MCF 10A (cell line): ENCODE measurements around the gene SLC22A4. TPM values are rescaled to one million over a fixed set of nuclear protein-coding genes. Genes with fewer than 3 reads are reported as not detected.

Source experiments
- Bru-seq: library from RNA; stranded (reverse); fragments of 400-500 nt; gene quantifications from one replicate; lab custom pipeline; 2021; lab: Mats Ljungman, UMichigan
- BruChase-seq, 2 experiments: library from RNA; stranded (reverse); fragments of 400-500 nt; gene quantifications; one replicate each; lab custom pipeline; 2021; lab: Mats Ljungman, UMichigan
- BruUV-seq: library from RNA; stranded (reverse); fragments of 400-500 nt; replicated peaks from 2 replicates; lab custom pipeline; 2021; lab: Mats Ljungman, UMichigan
- CTCF ChIA-PET: fragments of 300-600 bp; sonication (Branson Sonifier 250); formaldehyde crosslinking; extraction: SDS; loops from one replicate; lab custom pipeline; 2021; ENCODE audit warnings: antibody characterized with exemption, inconsistent platforms; lab: Yijun Ruan, JAX
- POLR2A ChIA-PET: fragments of 300-600, 350-650 bp; sonication (Branson Sonifier 250); formaldehyde crosslinking; extraction: SDS; loops from one replicate; lab custom pipeline; 2020; ENCODE audit warnings: antibody characterized with exemption, inconsistent platforms; lab: Yijun Ruan, JAX
- DNase-seq: peaks from one replicate; pipeline ENCODE4 v3.0.0-alpha.2; 2018; ENCODE audit not compliant: unreplicated experiment
- H3K27ac Mint-ChIP-seq: one replicate; pipeline ENCODE4 v1.8.0; 2022; ENCODE audit warnings: mild to moderate bottlenecking, low read depth, mixed read lengths; ENCODE audit not compliant: unreplicated experiment
- H3K27me3 Mint-ChIP-seq: one replicate; pipeline ENCODE4 v1.8.0; 2022; ENCODE audit warnings: mixed read lengths; ENCODE audit not compliant: insufficient read depth, unreplicated experiment
- H3K36me3 Mint-ChIP-seq: one replicate; pipeline ENCODE4 v1.8.0; 2022; ENCODE audit warnings: mild to moderate bottlenecking, moderate library complexity, mixed read lengths; ENCODE audit not compliant: insufficient read depth, unreplicated experiment
- H3K4me1 Mint-ChIP-seq: one replicate; pipeline ENCODE4 v1.8.0; 2022; ENCODE audit warnings: mixed read lengths; ENCODE audit not compliant: insufficient read depth, unreplicated experiment
- H3K4me3 Mint-ChIP-seq: one replicate; pipeline ENCODE4 v1.8.0; 2022; ENCODE audit warnings: mild to moderate bottlenecking, moderate library complexity, mixed read lengths; ENCODE audit not compliant: unreplicated experiment
- H3K9me3 Mint-ChIP-seq: one replicate; pipeline ENCODE4 v1.8.0; 2022; ENCODE audit warnings: mixed read lengths; ENCODE audit not compliant: unreplicated experiment
- intact Hi-C: fragments of 100-400 bp; cut with micrococcal nuclease; formaldehyde crosslinking; loops from 2 replicates; pipeline ENCODE4 v1.14.1; 2022
- long read RNA-seq: library from polyadenylated mRNA; stranded (forward); transcript quantifications from one replicate; pipeline ENCODE4 v2.0.0, GENCODE V29; 2022
- total RNA-seq: library from RNA; stranded (reverse); gene quantifications from 2 replicates; pipeline ENCODE4 v1.2.3, GENCODE V29; 2022
- TF ChIP-seq, protein P1 (sequence below): fragments of 200-600 bp; IDR thresholded peaks from one replicate; pipeline ENCODE4 v1.8.0; 2022; ENCODE audit warnings: antibody characterized with exemption, mild to moderate bottlenecking; ENCODE audit not compliant: unreplicated experiment

Gene SLC22A4
- total RNA-seq (13.5 and 17.5 TPM in 2 replicates), Bru-seq, nascent RNA (percentile 86 among the genes with signal in this experiment), BruChase-seq, experiment 1, labeled RNA remaining after a 6-hour chase (percentile 66 among the genes with signal in this experiment), BruChase-seq, experiment 2, labeled RNA remaining after a 2-hour chase (percentile 69 among the genes with signal in this experiment)
- long read RNA-seq, transcript SLC22A4-201 (10 exons, 2,201 nt), result major isoform, 29 of 47 reads
- long read RNA-seq, partial matches to known transcripts, result 4 of 47 reads
- long read RNA-seq, other reads (novel, unspliced or antisense), result 14 of 47 reads

- ChIA-PET POLR2A (interaction anchor here (0.6 to 5.0 kb wide), 51 partner anchors 9 to 497 kb away, joined by 3 to 178 read pairs (median 5); partner anchors contain the start of genes FNIP1, IRF1, P4HA2 and PDLIM4), CTCF (interaction anchor here (0.6 to 8.0 kb wide), 31 partner anchors 9 to 838 kb away, joined by 3 to 69 read pairs (median 5); partner anchors contain the start of genes PDLIM4 and SLC22A5)
- peaks cover 46% of the 10 kb centered on the region for H3K4me1 Mint-ChIP-seq
- DNase-seq, result peak; percentile 98
- H3K27me3 Mint-ChIP-seq, result no peaks in the 10 kb centered on the region
- intact Hi-C loops, result loop anchor here (1.0 to 10.0 kb wide), 7 partner anchors 29 to 229 kb away; partner anchors contain the start of gene IRF1
- no peaks in the 10 kb centered on the region for H3K9me3 Mint-ChIP-seq
- BruUV-seq, result no TSS peak
- TF ChIP-seq, protein P1, sequence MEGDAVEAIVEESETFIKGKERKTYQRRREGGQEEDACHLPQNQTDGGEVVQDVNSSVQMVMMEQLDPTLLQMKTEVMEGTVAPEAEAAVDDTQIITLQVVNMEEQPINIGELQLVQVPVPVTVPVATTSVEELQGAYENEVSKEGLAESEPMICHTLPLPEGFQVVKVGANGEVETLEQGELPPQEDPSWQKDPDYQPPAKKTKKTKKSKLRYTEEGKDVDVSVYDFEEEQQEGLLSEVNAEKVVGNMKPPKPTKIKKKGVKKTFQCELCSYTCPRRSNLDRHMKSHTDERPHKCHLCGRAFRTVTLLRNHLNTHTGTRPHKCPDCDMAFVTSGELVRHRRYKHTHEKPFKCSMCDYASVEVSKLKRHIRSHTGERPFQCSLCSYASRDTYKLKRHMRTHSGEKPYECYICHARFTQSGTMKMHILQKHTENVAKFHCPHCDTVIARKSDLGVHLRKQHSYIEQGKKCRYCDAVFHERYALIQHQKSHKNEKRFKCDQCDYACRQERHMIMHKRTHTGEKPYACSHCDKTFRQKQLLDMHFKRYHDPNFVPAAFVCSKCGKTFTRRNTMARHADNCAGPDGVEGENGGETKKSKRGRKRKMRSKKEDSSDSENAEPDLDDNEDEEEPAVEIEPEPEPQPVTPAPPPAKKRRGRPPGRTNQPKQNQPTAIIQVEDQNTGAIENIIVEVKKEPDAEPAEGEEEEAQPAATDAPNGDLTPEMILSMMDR, result no peak
- H3K27ac Mint-ChIP-seq, result peak within 1 kb of the TSS; percentile 89
- H3K36me3 Mint-ChIP-seq, result peaks cover 16% of the 10 kb centered on the region
- H3K4me3 Mint-ChIP-seq, result peak within 1 kb of the TSS; percentile 98
Observed at GRCh38 chr5:132293992-132294727, at the start of gene SLC22A4. Gene SLC22A4 (plus strand): TSS chr5:132294394. CDS start chr5:132294617, 223 bp downstream.

GRCh38 chr5:132245593-132245992 is 48.6 kb upstream of the SLC22A4 start:
- DNase-seq, result no peak
- POLR2A ChIA-PET, result no interaction called here
- Mint-ChIP-seq H3K36me3 (no peaks in the 10 kb centered on the region), H3K27ac (no peak overlapping the region), H3K4me3 (no peak overlapping the region), H3K4me1 (peaks cover 12% of the 10 kb centered on the region), H3K27me3 (no peaks in the 10 kb centered on the region), H3K9me3 (peaks cover 14% of the 10 kb centered on the region)
- intact Hi-C loops, result no loop called here
- BruUV-seq, result no TSS peak
- CTCF ChIA-PET, result interaction anchor here (0.9 to 10.9 kb wide), 6 partner anchors 7 to 255 kb away, joined by 3 to 181 read pairs (median 4); no protein-coding TSS in a partner anchor
- TF ChIP-seq, protein P1, result no peak

DNA sequence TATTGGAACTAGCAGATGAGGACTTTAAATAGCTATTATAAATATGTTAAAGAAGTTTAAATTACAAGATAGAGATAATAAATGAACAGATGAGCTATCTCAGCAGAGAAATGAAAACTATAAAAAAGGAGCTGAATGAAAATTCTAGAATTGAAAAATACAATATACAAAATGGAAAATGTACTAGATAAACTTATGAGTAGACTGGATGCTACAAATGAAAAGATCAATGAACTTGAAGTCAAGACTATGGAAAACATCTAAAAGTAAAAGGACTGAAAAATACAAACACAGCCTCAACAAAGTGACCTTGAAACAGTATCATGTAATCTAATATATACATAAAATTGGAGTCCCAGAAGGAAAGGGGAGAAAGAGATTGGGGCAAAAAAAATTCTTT is 47.4 kb upstream of the SLC22A4 start:
- TF ChIP-seq, protein P1, result no peak
- no peaks in the 10 kb centered on the region for H3K27me3 Mint-ChIP-seq
- peaks cover 14% of the 10 kb centered on the region for H3K9me3 Mint-ChIP-seq
- CTCF ChIA-PET, result interaction anchor here (0.7 to 10.9 kb wide), 4 partner anchors 8 to 255 kb away, joined by 3 to 181 read pairs (median 3); no protein-coding TSS in a partner anchor
- no peaks in the 10 kb centered on the region for H3K36me3 Mint-ChIP-seq
- no peak overlapping the region for H3K27ac Mint-ChIP-seq
- POLR2A ChIA-PET, result interaction anchor here (1.3 to 2.1 kb wide), 2 partner anchors 9 to 13 kb away, joined by 4 to 8 read pairs; no protein-coding TSS in a partner anchor
- DNase-seq, result no peak
- no peak overlapping the region for H3K4me3 Mint-ChIP-seq
- intact Hi-C loops, result no loop called here
- BruUV-seq, result no TSS peak
- peaks cover 12% of the 10 kb centered on the region for H3K4me1 Mint-ChIP-seq
